NCI-H1694 (cell line): ENCODE results near the gene TRPC4AP.

Experiments
- DNase-seq: peaks from one replicate; lab custom pipeline; 2025; lab: John Stamatoyannopoulos, UW

TRPC4AP gene

DNA sequence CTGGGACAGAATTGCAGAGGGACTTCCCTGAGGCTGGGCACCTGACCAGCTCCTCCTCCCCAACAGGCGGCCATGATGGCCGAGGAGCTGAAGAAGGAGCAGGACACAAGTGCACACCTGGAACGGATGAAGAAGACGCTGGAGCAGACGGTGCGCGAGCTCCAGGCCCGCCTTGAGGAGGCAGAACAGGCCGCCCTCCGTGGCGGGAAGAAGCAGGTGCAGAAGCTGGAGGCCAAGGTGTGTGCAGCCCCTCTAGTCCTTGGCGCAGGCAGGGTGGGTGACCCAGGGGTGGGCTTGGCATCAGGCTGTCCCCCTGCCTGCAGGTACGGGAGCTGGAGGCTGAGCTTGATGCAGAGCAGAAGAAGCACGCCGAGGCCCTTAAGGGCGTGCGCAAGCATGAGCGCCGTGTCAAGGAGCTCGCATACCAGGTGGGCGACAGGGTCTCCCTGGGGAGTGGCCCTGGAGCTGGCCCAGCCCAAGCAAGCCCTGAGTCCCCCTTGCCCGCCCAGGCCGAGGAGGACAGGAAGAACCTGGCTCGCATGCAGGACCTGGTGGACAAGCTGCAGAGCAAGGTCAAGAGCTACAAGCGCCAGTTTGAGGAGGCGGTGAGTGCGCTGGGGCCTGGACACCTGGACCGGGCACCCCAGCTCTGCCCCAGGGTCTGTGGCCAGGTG lies 91.5 kb downstream of the TRPC4AP start:
- no peak for DNase-seq

GRCh38 chr20:35000311-35000921 lies 92.2 kb downstream of the TRPC4AP start:
- DNase-seq, result no peak

DNA sequence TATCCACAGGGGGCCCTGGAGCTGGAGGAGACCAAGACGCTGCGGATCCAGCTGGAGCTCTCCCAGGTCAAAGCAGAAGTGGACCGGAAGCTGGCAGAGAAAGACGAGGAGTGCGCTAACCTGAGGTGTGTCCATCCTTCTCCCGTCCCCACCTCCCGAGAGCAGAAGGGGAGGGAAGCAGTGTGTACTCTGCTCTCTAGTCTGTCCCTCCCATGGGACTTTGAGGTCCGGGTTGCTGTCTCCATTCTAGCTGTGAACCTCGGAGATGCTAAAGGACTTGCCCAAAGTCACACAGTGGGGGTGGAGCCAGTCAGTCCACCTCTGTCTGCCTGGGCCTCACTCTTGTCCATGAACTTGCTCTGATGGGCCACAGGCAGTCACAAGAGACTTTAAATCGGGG lies 92.8 kb downstream of the TRPC4AP start:
- no peak for DNase-seq

DNA sequence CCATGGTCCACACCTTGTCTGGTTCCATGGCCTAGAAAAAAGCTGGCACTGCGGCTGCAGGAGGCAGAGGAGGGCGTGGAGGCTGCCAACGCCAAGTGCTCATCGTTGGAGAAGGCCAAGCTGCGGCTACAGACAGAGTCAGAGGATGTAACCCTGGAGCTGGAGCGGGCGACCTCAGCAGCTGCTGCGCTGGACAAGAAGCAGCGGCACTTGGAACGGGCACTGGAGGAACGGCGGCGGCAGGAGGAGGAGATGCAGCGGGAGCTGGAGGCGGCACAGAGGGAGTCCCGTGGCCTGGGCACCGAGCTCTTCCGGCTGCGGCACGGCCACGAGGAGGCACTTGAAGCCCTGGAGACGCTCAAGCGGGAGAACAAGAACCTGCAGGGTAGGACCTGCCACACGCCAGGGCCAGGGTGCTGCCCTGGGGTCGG lies 93.6 kb downstream of the TRPC4AP start:
- DNase-seq, result no peak

GRCh38 chr20:34998331-34998950 lies 94.2 kb downstream of the TRPC4AP start:
- no peak for DNase-seq

DNA sequence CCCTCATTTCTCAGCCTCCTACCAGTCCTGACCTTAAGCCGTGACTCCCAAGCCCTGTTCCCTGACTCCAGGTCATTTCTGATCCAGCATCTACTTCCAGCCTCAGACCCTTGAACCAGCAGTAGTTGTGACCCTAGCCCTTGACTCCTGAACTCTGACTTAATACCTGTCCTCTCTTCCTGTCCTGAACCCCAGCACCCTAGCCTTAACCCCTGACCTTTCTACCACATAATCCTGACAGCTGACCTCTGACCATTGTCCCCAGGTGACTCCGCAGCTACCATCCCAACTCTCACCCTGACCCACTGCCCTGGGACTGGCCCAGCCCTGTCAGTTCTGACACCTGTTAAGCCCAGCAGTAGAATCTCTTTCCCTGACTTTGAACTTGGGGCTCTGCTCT lies 94.8 kb downstream of the TRPC4AP start:
- DNase-seq, result no peak

- DNase-seq, result no peak
Observed at GRCh38 chr20:34997131-34997561, 95.5 kb downstream of the TRPC4AP start.

DNA sequence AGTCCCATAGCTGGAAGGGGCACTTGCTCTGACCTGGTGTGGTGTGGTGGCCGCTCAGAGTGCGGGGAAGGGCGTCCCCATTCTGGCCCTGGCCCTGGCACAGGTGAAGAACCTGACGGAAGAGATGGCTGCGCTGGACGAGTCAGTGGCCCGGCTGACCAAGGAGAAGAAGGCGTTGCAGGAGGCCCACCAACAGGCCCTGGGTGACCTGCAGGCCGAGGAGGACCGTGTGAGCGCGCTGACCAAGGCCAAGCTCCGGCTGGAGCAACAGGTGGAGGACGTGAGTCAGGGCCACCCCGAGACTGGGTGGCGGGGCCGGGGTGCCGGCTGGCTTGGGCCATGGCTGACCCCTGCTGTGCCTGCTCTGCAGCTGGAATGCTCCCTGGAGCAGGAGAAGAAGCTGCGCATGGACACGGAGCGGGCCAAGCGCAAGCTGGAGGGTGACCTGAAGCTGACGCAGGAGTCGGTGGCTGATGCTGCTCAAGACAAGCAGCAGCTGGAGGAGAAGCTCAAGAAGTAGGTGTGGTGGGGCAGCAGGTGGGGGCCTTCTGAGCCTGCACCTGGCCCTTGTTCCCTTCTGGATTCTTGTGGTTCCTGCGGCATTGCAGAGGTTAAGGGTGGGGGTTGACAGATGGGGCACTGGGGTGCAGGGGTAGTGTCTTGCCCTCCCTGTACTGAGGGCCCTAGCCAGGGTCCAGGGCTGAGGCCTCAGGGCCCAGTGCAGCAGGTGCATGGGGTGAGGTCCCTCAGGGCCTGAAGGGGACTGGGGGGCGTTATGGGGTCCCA lies 96.2 kb downstream of the TRPC4AP start:
- DNase-seq, result no peak

GRCh38 chr20:34995696-34996095 lies 96.9 kb downstream of the TRPC4AP start:
- DNase-seq, result no peak

DNA sequence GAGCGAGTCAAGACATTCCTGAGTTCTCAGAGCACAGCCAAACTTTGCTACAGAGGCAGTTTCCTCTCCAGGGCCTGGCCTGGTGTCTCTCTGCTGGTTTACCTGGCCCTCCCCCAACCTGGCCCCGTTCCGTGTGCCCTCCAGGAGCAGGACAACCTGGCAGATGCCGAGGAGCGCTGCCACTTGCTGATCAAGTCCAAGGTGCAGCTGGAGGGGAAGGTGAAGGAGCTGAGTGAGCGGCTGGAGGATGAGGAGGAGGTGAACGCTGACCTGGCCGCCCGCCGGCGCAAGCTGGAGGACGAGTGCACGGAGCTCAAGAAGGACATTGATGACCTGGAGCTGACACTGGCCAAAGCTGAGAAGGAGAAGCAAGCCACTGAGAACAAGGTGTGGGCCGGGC lies 97.4 kb downstream of the TRPC4AP start:
- DNase-seq, result no peak

DNA sequence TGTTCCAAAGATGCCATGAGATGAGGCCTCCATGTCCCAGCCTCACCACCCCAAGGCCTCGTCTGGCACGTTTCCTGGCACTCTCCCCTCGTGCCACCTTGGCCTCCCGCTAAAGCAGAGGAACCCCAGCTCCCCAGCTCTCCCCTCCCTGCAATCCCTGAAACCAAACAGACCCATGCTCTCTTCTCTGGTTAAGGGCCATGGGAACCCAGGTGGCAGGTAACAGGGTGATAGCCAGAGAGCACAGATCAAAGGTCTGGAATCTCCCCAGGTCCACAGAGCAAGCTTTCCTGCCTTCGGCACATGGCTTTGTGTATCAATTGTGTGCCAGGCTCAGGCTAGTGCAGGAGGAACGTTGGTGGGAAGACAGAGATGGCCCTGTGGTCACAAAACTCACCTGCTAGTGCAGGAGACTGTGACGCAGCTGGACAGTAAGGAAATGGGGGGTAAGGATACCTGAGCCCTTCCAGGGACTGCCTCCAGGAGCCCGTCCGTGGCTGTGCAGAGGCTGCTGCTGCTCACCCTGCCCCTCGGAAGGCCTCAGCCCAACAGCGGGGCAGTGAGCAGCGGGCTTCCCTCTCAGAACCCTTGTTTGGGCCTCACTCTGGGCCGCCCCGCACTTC lies 98.0 kb downstream of the TRPC4AP start:
- DNase-seq, result no peak

DNA sequence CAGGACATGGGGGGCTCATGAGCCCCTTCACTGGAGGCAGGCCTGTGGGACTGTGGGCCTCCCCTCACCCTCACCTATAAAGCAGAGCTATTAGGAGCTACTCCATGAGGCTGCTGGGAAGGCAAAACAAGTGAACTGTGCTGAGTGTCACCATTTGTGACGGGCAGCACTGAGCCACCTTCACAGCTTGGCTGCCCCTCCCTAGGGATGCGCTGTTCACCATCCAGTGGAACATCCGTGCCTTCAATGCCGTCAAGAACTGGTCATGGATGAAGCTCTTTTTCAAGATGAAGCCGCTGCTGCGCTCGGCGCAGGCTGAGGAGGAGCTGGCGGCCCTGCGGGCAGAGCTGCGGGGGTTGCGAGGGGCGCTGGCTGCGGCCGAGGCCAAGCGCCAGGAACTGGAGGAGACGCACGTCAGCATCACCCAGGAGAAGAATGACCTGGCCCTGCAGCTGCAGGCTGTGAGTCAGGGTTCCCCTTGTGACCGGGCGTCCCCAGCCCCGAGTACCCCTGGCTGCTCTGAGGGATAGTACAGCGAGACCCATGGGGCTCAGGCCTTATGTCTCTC lies 98.6 kb downstream of the TRPC4AP start:
- DNase-seq, result no peak

DNA sequence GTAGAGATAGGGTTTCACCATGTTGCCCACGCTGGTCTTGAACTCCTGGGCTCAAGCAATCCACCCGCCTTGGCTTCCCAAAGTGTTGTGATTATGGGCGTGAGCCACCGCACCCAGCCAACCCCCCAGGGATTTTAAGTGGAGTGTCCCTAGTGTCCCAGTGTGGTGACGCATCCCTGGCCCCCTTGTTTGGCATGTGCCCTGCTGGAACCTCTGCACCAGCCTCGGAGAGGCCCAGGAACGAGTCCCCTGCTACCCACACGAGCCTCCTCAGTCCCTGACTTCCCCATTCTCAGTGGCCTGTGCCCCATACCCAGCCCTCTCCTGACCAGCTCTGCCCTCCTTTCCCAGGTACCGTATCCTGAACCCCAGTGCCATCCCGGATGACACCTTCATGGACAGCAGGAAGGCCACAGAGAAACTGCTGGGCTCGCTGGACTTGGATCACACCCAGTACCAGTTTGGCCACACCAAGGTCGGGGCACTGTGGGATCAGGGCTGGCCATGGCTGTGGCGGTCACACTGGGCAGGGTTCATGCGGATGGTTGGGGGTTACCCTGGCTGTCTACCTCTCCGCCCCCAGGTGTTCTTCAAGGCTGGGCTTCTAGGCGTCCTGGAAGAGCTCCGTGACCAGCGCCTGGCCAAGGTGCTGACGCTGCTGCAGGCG lies 99.7 kb downstream of the TRPC4AP start:
- DNase-seq, result no peak

GRCh38 chr20:34990661-34991214 lies 101.9 kb downstream of the TRPC4AP start:
- no peak for DNase-seq

DNA sequence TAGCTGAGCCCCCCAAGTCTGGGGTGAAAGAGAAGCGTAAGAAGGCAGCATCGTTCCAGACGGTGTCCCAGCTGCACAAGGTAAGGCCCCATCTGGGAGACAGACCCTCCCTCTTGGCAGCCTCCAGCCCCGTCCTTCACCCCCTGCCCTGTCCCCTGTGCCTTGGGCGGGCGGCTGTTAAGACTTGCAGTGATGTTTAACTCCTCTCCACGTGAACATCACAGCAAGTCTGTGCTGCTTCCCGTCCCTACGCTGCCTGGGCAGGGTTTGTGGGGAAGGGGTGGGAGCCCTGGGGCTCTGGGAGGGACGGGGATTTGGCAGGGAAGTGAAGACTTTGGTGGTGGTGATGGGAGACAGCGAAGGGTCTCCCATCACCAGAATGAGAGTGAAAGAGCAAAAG lies 102.4 kb downstream of the TRPC4AP start:
- DNase-seq, result no peak

- no peak for DNase-seq
Observed at GRCh38 chr20:34989670-34990069, 102.9 kb downstream of the TRPC4AP start.

DNA sequence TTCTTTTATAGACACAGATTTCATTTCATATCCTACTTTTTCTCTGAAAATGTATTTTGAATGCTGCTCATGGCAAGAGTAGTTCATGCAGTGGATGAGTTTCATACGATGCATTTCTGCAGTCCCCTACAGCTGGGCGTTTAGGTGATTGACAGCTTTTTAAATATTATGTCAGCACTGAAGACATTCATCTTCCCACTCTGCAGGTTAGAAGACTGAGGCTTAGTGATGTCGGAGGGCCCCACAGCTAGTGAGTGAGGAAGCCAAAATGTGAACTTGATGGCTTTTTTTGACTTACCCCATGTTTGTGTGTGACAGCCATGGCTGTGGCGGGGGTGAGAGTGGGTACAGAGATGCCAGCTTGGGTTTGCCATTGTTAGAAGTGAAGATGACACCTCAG lies 103.5 kb downstream of the TRPC4AP start:
- no peak for DNase-seq

- no peak for DNase-seq
Observed at GRCh38 chr20:34988191-34988540, 104.4 kb downstream of the TRPC4AP start.

GRCh38 chr20:34987288-34988190 lies 105.1 kb downstream of the TRPC4AP start:
- DNase-seq, result no peak
